KOPT-K1 (cell line): ENCODE measurements around the gene TARS3.
"Not testable (repeated sequence)": the region's sequence is repeated elsewhere in the genome, so short reads cannot be mapped to it uniquely, and the experiment has no call there.

Source experiments
- H3K27ac ChIP-seq: fragments of 200-600 bp; sonication (generic); 2 replicates; pipeline ENCODE4 v1.5.1; 2016; ENCODE audit warnings: antibody characterized with exemption, mild to moderate bottlenecking, low read depth, low read length; ENCODE audit not compliant: poor library complexity, severe bottlenecking
- H3K36me3 ChIP-seq: fragments of 200-600 bp; sonication (generic); 2 replicates; pipeline ENCODE4 v1.5.1; 2017; ENCODE audit warnings: antibody characterized with exemption, mild to moderate bottlenecking, low read length, moderate library complexity; ENCODE audit not compliant: insufficient read depth
- H3K9me3 ChIP-seq: fragments of 200-600 bp; sonication (generic); 2 replicates; pipeline ENCODE4 v1.5.1; 2017; ENCODE audit warnings: antibody characterized with exemption, low read length, mild to moderate bottlenecking; ENCODE audit not compliant: insufficient read depth, poor library complexity, severe bottlenecking

The TARS3 gene

DNA sequence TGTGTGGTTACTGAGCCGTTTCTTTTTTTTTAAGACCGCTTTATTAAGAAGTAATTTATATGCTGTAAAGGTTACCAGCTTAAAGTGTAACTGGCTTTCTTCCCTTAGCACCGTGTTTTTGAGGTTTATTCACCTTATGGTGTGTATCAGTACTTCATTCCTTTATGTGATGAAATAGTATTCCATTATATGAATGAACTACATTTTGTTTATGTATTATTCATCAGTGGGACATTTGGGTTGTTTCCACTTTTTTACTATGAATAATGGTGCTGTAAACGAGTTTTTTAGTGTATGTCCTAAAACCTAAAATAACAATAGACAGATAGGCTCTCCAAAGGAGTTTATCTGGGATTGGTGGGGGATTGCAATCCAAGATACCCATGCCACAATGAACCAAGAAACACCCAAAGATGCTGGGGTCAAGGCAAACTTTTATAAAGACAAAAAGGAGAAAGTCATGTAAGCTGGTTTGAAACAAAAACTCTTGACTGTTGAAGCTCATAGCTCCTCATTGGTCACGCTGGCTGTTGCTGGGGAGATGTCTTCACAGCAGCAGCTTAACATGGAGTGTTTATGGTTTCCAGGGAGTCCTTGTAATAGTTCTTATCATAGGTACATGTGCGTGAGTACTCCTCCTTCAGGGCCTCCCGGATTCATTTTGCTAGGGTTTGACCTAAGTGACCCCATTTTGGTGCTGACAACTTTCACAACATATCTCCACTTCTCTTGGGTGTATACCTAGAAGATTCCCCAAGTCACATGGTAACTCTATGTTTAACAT is 88.1 kb downstream of the TARS3 start:
- H3K36me3 ChIP-seq, result peaks cover 27% of the 10 kb centered on the region
- H3K9me3 ChIP-seq, result no peaks in the 10 kb centered on the region
- no peak overlapping the region for H3K27ac ChIP-seq

GRCh38 chr15:101633356-101633755 is 90.9 kb downstream of the TARS3 start:
- Histone ChIP-seq H3K27ac (no peak overlapping the region), H3K36me3 (no peaks in the 10 kb centered on the region), H3K9me3 (no peaks in the 10 kb centered on the region)

GRCh38 chr15:101626729-101627128 is 97.5 kb downstream of the TARS3 start:
- H3K9me3 ChIP-seq, result peaks cover 23% of the 10 kb centered on the region
- H3K27ac ChIP-seq, result not testable (repeated sequence)
- peaks cover 12% of the 10 kb centered on the region for H3K36me3 ChIP-seq

GRCh38 chr15:101625980-101626379 is 98.3 kb downstream of the TARS3 start:
- no peak overlapping the region for H3K27ac ChIP-seq
- peaks cover 12% of the 10 kb centered on the region for H3K36me3 ChIP-seq
- H3K9me3 ChIP-seq, result peaks cover 23% of the 10 kb centered on the region

- H3K36me3 ChIP-seq, result peaks cover 12% of the 10 kb centered on the region
- peaks cover 23% of the 10 kb centered on the region for H3K9me3 ChIP-seq
- no peak overlapping the region for H3K27ac ChIP-seq
These were observed 99.1 kb downstream of the TARS3 start for GRCh38 chr15:101625184-101625583.

DNA sequence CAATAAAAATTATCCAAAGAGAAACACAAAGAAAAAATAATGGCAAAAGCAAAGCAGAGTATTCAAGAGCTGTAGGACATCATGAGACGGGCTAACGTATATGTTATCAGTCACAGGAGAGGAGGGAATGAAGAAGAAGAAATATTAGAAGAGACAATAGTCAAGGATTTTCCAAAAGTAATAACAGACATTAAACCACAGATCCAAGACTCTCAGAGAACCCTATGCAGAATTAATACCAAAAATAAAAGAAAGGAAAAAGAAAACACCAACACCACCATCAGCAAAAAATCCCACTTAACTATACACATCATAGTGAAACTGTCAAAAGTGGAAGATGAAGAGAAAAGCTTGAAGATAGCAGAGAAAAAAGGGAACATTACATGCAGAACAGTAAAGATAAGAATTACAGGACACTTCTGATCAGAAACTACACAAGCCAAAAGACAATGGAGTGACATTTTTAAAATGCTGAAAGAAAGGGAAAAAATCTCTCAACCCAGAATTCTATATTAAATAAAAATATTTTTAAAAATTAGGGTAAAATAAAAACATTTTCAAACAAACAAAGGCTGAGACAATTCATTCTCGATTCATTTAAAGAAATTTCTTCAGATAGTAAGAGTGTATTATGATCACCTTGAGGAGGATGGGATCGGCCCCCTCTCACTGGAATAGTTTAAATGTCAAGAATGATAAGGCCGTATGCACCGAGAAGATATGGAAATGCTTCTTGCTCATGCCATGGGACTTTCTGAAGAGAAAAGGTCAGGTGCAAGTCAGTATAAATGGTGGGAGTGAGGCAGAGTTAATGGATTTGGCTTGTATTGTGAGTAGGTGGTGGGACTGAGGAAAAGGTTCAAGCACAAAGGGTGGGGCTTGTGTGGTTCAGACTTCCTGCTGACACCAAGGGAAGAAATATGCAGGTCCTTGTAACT is 100.6 kb downstream of the TARS3 start:
- peaks cover 12% of the 10 kb centered on the region for H3K36me3 ChIP-seq
- no peak overlapping the region for H3K27ac ChIP-seq
- H3K9me3 ChIP-seq, result peaks cover 23% of the 10 kb centered on the region

GRCh38 chr15:101621961-101622360 is 102.3 kb downstream of the TARS3 start:
- Histone ChIP-seq H3K36me3 (peaks cover 12% of the 10 kb centered on the region), H3K27ac (no peak overlapping the region), H3K9me3 (peaks cover 23% of the 10 kb centered on the region)

- Histone ChIP-seq H3K36me3 (peaks cover 5% of the 10 kb centered on the region), H3K9me3 (peaks cover 23% of the 10 kb centered on the region), H3K27ac (no peak overlapping the region)
These were observed 103.6 kb downstream of the TARS3 start for GRCh38 chr15:101620671-101621070.

GRCh38 chr15:101619615-101619865 is 104.7 kb downstream of the TARS3 start:
- H3K27ac ChIP-seq, result no peak overlapping the region
- H3K36me3 ChIP-seq, result no peaks in the 10 kb centered on the region; the same call in 1 of the 2 replicates
- peaks cover 21% of the 10 kb centered on the region for H3K9me3 ChIP-seq

- Histone ChIP-seq H3K36me3 (no peaks in the 10 kb centered on the region; the same call in 1 of the 2 replicates), H3K9me3 (peaks cover 16% of the 10 kb centered on the region), H3K27ac (no peak overlapping the region)
These were observed 105.2 kb downstream of the TARS3 start for GRCh38 chr15:101618851-101619614.

- Histone ChIP-seq H3K9me3 (peaks cover 6% of the 10 kb centered on the region), H3K27ac (no peak overlapping the region), H3K36me3 (no peaks in the 10 kb centered on the region; the same call in 1 of the 2 replicates)
These were observed 106.2 kb downstream of the TARS3 start for GRCh38 chr15:101618076-101618475.

GRCh38 chr15:101617390-101617965 is 106.8 kb downstream of the TARS3 start:
- H3K27ac ChIP-seq, result no peak overlapping the region
- peaks cover under 1% of the 10 kb centered on the region for H3K9me3 ChIP-seq
- H3K36me3 ChIP-seq, result no peaks in the 10 kb centered on the region

GRCh38 chr15:101615986-101616848 is 108.1 kb downstream of the TARS3 start:
- Histone ChIP-seq H3K27ac (no peak overlapping the region), H3K36me3 (no peaks in the 10 kb centered on the region), H3K9me3 (no peaks in the 10 kb centered on the region)

GRCh38 chr15:101615414-101615985 is 108.8 kb downstream of the TARS3 start:
- H3K27ac ChIP-seq, result no peak overlapping the region
- H3K9me3 ChIP-seq, result no peaks in the 10 kb centered on the region
- H3K36me3 ChIP-seq, result no peaks in the 10 kb centered on the region
